GM21367 (cell line): Measurements from ENCODE around the gene MCAM.

Source experiments
- ATAC-seq: cut with Tn5 transposase; IDR thresholded peaks from one replicate; pipeline ENCODE4 v1.9.1; 2021; ENCODE audit not compliant: unreplicated experiment

The MCAM gene

DNA sequence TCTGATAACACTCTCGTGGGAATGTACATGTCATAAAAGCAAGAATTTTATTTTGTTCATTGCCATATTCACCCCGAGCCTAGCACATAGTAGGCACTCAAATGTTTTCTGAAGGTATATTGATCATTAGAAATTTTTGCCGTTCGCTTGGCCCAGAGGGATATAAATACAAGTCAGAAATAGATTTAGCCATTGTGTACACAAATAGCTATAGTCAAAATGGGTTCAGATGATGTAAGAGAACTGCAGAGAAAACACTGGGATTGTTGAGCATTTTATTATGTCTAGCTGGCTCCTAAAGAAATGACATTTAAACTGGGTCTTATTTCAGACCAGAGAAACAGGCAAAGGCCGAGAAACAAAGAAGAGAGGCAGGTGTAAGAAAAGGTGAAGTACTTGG, 49.3 kb downstream of the MCAM start:
- ATAC-seq, result no peak

DNA sequence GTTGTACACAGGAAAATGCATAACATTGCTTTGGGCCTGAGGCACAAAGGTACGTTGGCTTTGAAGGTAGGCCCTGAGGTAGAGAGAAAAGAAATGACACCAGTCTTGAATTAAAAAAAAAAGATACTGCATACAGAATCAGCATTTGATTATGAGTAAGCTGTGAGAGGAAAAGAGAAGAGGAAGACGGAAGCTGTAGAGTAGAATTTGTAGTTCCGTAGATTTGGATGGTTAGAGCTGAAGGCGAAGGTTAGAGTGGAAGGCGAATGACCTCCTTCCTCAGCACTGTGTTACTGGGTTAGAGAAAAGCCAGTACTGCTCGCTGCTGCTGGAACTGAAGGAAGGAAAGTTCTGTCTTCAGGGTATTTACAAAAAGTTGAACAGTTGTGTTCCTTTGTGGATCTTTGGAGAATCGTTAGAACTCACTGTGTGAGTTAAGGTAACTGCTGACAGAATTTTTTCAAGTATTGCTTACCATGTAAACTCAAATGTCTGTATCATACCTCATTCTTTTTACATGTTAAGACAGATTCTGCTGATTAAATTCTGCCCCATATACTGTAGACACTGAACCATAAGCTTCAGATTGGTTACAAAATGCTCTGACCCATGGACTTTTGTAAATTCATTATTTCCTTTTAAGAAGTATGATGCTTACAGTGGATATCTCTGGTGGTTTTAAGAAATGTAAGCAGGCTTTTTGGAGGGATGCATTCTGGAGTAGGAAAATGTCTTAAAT, 50.2 kb downstream of the MCAM start:
- no peak for ATAC-seq

DNA sequence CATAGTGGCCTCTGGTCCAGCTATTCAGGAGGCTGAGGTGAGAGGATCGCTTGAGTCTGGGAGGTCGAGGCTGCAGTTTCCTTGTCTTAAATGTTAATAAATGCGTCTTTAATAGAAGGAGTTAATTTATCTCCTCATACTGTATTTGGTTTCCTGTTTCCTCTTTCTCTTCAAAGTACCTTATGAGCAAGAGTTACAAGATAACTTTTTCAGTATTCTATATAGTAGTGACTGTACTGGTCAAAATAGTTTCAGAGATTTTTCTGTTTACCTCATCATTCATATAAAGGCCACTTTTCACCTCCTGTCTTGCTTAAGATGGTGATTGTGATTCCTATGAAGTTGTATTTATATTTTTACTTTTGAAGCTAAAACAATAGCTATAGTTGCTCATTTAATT, 50.9 kb downstream of the MCAM start:
- ATAC-seq, result no peak

DNA sequence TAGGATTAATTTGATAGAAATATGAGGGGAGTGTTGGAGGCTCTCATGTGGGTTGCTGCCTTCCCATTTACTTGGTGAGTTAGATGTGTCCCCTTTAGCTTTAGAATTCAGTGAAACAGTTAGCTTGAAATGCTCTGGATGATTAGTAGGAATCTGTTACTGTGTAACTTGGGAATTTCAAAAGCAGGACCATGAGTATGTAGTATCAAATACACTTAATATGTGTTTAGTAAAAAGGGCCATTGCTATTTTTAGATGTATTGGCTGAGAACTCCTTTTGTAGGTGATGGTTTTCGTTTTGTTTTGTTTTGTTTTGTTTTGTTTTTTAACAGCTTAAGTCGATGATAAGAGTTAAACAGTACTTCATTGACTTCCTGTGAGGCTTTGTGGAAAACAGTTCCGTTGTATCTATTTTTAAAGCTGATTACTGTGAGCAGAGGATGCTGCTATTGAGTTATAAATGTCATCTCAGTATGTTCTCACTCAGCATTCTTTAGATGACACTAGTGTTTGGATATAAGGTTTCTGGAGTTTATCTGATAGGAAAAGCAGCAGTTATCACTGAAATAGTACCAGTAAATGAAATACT, 53.5 kb downstream of the MCAM start:
- ATAC-seq, result no peak

DNA sequence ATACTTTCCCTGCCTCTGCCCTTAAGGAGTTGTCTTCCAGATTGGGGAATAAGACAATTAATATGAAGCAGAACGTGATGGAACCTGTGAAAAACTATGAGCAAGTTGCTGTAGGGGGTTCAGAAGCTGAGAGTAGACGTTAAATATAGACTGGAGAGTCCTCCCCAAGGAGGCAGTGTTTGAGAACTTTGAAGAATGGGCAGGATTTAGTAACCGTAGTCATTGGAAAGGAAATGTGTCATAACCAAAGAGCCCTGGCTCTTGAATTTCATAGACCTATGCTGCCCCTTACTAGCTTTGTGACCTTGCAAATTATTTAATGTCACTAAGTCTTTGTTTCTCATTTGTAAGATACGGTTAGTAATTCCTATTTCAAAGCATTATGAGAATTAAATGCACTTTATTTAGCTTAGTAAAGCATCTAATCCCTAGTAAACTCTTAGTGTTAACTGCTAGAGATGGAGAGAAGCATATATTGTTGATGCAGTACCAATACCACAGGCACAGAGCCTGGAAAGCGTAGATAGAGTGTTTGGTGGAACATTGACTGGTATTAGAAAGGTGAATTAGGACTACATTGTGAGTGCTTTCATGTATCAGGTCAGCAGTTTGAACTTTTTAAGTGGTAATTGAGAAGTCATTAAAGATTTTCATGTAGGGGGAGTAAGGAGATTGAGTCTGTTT, 54.1 kb downstream of the MCAM start:
- ATAC-seq, result no peak

DNA sequence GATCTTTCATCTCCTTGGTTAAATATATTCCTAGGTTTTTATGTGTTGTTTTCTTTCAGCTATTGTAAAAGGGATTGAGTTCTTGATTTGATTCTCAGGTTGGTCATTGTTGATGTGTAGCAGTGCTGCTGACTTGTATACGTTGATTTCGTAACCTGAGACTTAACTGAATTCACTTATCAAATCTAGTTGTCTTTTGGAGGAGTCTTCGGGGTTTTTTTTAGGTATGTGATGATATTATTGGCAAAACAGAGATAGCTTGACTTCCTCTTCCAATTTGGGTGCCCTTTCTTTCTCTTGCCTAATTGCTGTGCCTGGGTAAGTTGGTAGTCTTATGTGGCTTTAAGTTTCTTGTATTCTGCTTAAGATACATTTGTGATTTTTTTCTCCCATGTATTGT, 57.9 kb downstream of the MCAM start:
- ATAC-seq, result no peak
